Measurements from ENCODE around the gene MUC5B. TPM values are rescaled to one million over a fixed set of nuclear protein-coding genes. Genes with fewer than 3 reads are reported as not detected.
A peak's percentile ranks its signal among the peaks of the same experiment; 100 is the strongest.

Gene MUC5B
- total RNA-seq, 1 donor from 2014 or later, result not detected

- Mint-ChIP-seq H3K27me3 (peaks cover 2% of the 10 kb centered on the region), H3K9me3 (ENCODE audit: low read depth) (no peaks in the 10 kb centered on the region), H3K4me1 (ENCODE audit: low read depth) (no peaks in the 10 kb centered on the region), H3K36me3 (ENCODE audit: insufficient read depth) (no peaks in the 10 kb centered on the region), H3K27ac (no peak overlapping the region), H3K4me3 (ENCODE audit: low read depth) (no peak overlapping the region)
- DNase-seq (ENCODE audit: low spot score, unreplicated experiment), result peak; percentile 9
- TF ChIP-seq, protein P1, sequence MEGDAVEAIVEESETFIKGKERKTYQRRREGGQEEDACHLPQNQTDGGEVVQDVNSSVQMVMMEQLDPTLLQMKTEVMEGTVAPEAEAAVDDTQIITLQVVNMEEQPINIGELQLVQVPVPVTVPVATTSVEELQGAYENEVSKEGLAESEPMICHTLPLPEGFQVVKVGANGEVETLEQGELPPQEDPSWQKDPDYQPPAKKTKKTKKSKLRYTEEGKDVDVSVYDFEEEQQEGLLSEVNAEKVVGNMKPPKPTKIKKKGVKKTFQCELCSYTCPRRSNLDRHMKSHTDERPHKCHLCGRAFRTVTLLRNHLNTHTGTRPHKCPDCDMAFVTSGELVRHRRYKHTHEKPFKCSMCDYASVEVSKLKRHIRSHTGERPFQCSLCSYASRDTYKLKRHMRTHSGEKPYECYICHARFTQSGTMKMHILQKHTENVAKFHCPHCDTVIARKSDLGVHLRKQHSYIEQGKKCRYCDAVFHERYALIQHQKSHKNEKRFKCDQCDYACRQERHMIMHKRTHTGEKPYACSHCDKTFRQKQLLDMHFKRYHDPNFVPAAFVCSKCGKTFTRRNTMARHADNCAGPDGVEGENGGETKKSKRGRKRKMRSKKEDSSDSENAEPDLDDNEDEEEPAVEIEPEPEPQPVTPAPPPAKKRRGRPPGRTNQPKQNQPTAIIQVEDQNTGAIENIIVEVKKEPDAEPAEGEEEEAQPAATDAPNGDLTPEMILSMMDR (IDR thresholded peaks at IDR 0.05; ENCODE audit: unreplicated experiment), result no peak
Measured at GRCh38 chr11:1198561-1199240, 24.2 kb upstream of the MUC5B start.

- Mint-ChIP-seq H3K4me1 (ENCODE audit: low read depth) (no peaks in the 10 kb centered on the region), H3K36me3 (ENCODE audit: insufficient read depth) (no peaks in the 10 kb centered on the region), H3K27ac (no peak overlapping the region), H3K9me3 (ENCODE audit: low read depth) (no peaks in the 10 kb centered on the region), H3K4me3 (ENCODE audit: low read depth) (no peak overlapping the region), H3K27me3 (peaks cover 2% of the 10 kb centered on the region)
- peak; percentile 7 for DNase-seq (ENCODE audit: low spot score, unreplicated experiment)
- TF ChIP-seq, protein P1 (IDR thresholded peaks at IDR 0.05; ENCODE audit: unreplicated experiment), result no peak
Measured at GRCh38 chr11:1199241-1199750, 23.6 kb upstream of the MUC5B start.

DNA sequence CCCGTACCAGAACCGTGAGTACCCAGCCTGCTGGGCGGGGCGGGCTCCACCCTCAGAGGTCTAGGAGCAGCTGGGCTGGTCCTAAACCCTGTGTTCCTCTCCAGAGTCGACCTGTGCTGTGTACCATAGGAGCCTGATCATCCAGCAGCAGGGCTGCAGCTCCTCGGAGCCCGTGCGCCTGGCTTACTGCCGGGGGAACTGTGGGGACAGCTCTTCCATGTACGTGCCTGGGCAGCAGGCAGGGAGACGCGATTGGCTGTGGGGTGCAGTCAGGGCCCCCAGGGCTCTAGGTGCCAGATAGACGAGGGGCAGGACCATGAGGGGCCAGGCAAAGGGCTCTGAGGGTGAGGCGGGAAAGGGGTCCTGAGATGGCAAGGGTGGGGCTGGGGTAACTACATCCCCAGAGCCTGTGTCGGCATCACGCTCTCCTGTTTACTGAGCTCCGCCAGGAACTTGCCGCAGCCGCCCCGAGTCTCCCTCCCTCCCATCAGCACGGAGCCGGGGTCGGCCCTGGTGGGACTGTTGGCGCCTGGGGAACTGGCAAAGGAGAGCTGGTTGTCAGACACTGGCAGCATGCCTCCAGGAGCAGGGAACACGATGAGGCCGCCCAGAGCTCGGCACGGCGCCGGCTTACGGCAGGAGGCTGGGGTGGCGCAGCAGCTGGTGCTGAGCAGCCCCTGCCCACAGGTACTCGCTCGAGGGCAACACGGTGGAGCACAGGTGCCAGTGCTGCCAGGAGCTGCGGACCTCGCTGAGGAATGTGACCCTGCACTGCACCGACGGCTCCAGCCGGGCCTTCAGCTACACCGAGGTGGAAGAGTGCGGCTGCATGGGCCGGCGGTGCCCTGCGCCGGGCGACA lies 22.9 kb upstream of the MUC5B start:
- Mint-ChIP-seq H3K36me3 (ENCODE audit: insufficient read depth) (no peaks in the 10 kb centered on the region), H3K27me3 (peaks cover 4% of the 10 kb centered on the region), H3K4me1 (ENCODE audit: low read depth) (no peaks in the 10 kb centered on the region), H3K27ac (no peak overlapping the region), H3K9me3 (ENCODE audit: low read depth) (no peaks in the 10 kb centered on the region), H3K4me3 (ENCODE audit: low read depth) (no peak overlapping the region)
- TF ChIP-seq, protein P1 (IDR thresholded peaks at IDR 0.05; ENCODE audit: unreplicated experiment), result no peak
- peak; percentile 8 for DNase-seq (ENCODE audit: low spot score, unreplicated experiment)

DNA sequence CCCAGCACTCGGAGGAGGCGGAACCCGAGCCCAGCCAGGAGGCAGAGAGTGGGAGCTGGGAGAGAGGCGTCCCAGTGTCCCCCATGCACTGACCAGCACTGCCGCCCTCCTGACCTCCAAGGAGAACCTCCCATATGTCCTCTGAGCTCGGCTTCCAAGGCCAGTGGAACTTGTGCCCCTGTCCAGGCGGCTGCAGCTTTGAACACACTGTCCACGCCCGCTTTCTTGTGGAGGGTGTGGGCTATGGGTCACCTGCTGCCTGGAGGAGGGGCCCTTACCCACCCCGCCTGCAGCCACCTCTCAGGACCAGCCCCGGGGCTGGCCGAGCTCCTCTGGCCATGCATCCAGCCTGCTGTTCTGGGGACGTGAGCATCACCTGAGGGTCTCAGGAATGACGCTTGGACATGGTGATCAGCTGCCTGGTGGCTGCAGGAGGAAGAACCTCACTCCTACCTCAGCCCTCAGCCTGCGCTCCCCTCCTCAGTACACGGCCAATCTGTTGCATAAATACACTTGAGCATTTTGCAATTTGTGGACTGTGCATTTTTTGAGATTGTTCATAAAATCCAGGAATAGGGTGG lies 22.2 kb upstream of the MUC5B start:
- no peak for DNase-seq (ENCODE audit: low spot score, unreplicated experiment)
- H3K27ac Mint-ChIP-seq, result no peak overlapping the region
- no peaks in the 10 kb centered on the region for H3K4me1 Mint-ChIP-seq (ENCODE audit: low read depth)
- H3K27me3 Mint-ChIP-seq, result peaks cover 9% of the 10 kb centered on the region
- H3K36me3 Mint-ChIP-seq (ENCODE audit: insufficient read depth), result no peaks in the 10 kb centered on the region
- TF ChIP-seq, protein P1 (IDR thresholded peaks at IDR 0.05; ENCODE audit: unreplicated experiment), result no peak
- no peaks in the 10 kb centered on the region for H3K9me3 Mint-ChIP-seq (ENCODE audit: low read depth)
- H3K4me3 Mint-ChIP-seq (ENCODE audit: low read depth), result no peak overlapping the region

Data from progenitor cell of endocrine pancreas (in vitro differentiated cells).